Erythroblast (primary cell): ENCODE measurements around the gene NLGN1.

Experiments used
- GATA1 ChIP-seq: IDR thresholded peaks from 2 replicates; pipeline ENCODE4 v1.6.1; 2011; ENCODE audit warnings: low read depth, mild to moderate bottlenecking, control low read depth, low read length, moderate library complexity
- POLR2A ChIP-seq: IDR thresholded peaks from 2 replicates; pipeline ENCODE4 v1.6.1; 2011; ENCODE audit warnings: mild to moderate bottlenecking, low read length

GRCh38 chr3:173398111-173398479, 551 bp downstream of the NLGN1 start:
- no peak for TF ChIP-seq POLR2A
- TF ChIP-seq GATA1, result no peak
